Measurements from ENCODE around the gene ATXN10. TPM values are rescaled to one million over a fixed set of nuclear protein-coding genes. Genes with fewer than 3 reads are reported as not detected.
A peak's percentile ranks its signal among the peaks of the same experiment; 100 is the strongest.

The ATXN10 gene
- total and polyA plus RNA-seq, 3 donors from 2014 or later: 171 to 204 (median 176) TPM

- no peaks in the 10 kb centered on the region for H3K36me3 ChIP-seq (ENCODE audit: low read depth, missing control alignments)
- no peak for DNase-seq
- no peak overlapping the region for H3K27ac ChIP-seq
- TF ChIP-seq, protein P1, sequence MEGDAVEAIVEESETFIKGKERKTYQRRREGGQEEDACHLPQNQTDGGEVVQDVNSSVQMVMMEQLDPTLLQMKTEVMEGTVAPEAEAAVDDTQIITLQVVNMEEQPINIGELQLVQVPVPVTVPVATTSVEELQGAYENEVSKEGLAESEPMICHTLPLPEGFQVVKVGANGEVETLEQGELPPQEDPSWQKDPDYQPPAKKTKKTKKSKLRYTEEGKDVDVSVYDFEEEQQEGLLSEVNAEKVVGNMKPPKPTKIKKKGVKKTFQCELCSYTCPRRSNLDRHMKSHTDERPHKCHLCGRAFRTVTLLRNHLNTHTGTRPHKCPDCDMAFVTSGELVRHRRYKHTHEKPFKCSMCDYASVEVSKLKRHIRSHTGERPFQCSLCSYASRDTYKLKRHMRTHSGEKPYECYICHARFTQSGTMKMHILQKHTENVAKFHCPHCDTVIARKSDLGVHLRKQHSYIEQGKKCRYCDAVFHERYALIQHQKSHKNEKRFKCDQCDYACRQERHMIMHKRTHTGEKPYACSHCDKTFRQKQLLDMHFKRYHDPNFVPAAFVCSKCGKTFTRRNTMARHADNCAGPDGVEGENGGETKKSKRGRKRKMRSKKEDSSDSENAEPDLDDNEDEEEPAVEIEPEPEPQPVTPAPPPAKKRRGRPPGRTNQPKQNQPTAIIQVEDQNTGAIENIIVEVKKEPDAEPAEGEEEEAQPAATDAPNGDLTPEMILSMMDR (IDR thresholded peaks at IDR 0.05): no peak
- no peak for TF ChIP-seq POLR2A (IDR thresholded peaks at IDR 0.05)
- no peaks in the 10 kb centered on the region for H3K4me1 ChIP-seq
- WGBS, 2 donors: 93 to 96% methylated on average over 3 of the region's 3 CpGs
- H3K9me3 ChIP-seq: no peaks in the 10 kb centered on the region
- no peaks in the 10 kb centered on the region for H3K27me3 ChIP-seq
- intact Hi-C loops (cut with DNase I; ENCODE audit: low total_unique reads): no loop called here
- H3K4me3 ChIP-seq: no peak overlapping the region
Measured at GRCh38 chr22:45872659-45873263, 201.1 kb downstream of the ATXN10 start.

DNA sequence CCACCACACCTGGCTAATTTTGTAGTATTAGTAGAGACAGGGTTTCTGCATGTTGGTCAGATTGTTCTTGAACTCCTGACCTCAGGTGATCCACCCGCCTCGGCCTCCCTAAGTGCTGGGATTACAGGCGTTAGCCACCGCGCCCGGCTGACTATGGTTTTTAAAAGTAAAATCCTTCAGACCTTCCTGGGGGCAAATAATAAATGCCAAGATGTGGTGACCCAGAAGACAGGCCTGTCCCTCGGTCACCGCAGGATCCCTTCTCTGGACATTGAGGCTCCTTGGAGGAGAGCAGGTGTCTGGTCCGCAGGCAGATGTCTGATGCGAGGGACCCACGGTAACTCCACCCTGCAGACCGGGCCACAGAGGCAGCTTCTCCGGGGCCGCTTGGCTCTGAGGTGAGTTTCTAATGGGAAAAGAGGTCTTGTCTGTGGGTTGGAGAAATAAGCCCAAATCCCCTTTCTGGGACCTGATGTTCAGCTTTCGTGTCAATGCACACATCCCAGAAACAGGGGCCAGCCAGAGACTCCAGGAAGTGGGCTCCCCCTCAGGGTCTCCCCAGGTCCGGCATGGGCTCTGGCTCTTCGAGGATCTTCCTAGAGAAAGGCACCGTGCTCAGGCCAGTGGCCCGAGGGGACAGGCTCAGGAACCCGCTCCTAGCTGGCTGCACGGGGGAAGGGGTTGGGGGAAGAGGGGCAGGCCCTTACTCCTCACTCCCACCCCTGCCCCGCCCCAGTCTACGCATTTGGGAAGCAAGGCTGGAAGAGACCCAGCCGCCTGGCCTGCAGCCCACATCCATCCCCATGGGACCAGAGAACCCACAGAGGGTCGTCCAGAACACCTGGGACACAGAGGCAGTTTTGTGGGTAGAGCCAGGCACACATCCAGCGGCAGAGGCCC, 204.8 kb downstream of the ATXN10 start:
- peaks cover 8% of the 10 kb centered on the region for H3K4me1 ChIP-seq

DNA sequence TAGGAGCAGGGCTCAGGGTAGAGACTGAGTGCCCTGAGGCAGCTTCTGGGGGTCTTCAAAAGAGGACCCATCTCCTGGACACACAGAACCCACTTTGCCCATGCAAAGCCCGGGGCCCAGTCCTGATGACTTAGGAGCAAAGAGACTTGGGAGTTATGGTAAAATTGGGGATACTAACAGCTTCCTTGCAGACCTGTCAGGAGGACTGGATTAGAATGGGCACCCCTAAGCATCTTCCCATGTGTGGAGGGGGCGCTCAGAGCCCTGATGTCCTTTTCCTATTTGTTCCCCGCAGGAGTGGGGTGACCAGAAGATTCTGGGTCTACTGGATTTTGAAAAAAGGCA, 205.4 kb downstream of the ATXN10 start:
- no peak for TF ChIP-seq POLR2A (IDR thresholded peaks at IDR 0.05)
- TF ChIP-seq, protein P1 (IDR thresholded peaks at IDR 0.05): no peak
- H3K4me3 ChIP-seq: no peak overlapping the region
- H3K4me1 ChIP-seq: peaks cover 8% of the 10 kb centered on the region
- no peaks in the 10 kb centered on the region for H3K9me3 ChIP-seq
- H3K27ac ChIP-seq: no peak overlapping the region
- intact Hi-C loops (cut with DNase I; ENCODE audit: low total_unique reads): no loop called here
- 94 to 96% methylated on average over 3 of the region's 3 CpGs for WGBS, 2 donors
- H3K27me3 ChIP-seq: no peaks in the 10 kb centered on the region
- H3K36me3 ChIP-seq (ENCODE audit: low read depth, missing control alignments): no peaks in the 10 kb centered on the region
- no peak for DNase-seq

More for the DNA sequence above, 204.8 kb downstream of the ATXN10 start:
- Histone ChIP-seq H3K27me3 (no peaks in the 10 kb centered on the region), H3K9me3 (no peaks in the 10 kb centered on the region), H3K4me3 (no peak overlapping the region), H3K27ac (no peak overlapping the region), H3K36me3 (ENCODE audit: low read depth, missing control alignments) (no peaks in the 10 kb centered on the region)
- WGBS, 2 donors: 93 to 95% methylated on average over 20 to 25 of the region's 26 CpGs
- intact Hi-C loops (cut with DNase I; ENCODE audit: low total_unique reads): no loop called here
- DNase-seq: peak; percentile 11
- TF ChIP-seq, protein P1 (IDR thresholded peaks at IDR 0.05): no peak
- no peak for TF ChIP-seq POLR2A (IDR thresholded peaks at IDR 0.05)

- Histone ChIP-seq H3K4me3 (no peak overlapping the region), H3K27ac (no peak overlapping the region), H3K4me1 (peaks cover 8% of the 10 kb centered on the region), H3K9me3 (no peaks in the 10 kb centered on the region), H3K27me3 (no peaks in the 10 kb centered on the region), H3K36me3 (ENCODE audit: low read depth, missing control alignments) (no peaks in the 10 kb centered on the region)
- 83 to 89% methylated on average over 16 to 18 of the region's 18 CpGs for WGBS, 2 donors
- DNase-seq: peak; percentile 11
- intact Hi-C loops (cut with DNase I; ENCODE audit: low total_unique reads): no loop called here
- TF ChIP-seq, protein P1 (IDR thresholded peaks at IDR 0.05): no peak
- TF ChIP-seq POLR2A (IDR thresholded peaks at IDR 0.05): no peak
Measured at GRCh38 chr22:45877651-45878050, 206.0 kb downstream of the ATXN10 start.
